Cardiac fibroblast (primary cell): Measurements from ENCODE around the gene ENOSF1.

Experiments
- DNase-seq, 2 donors: peaks; one replicate each; pipeline versions ENCODE4 v3.0.0 to v3.0.0-alpha.2; 2010; ENCODE audit warnings: low read depth in 2 of 2
- H3K4me3 ChIP-seq, 2 donors: replicated peaks in 1 of 2; 1 replicate in 1 of 2; 2 replicates in 1 of 2; pipeline ENCODE4 v1.5.1; 2011; ENCODE audit warnings: low read depth in 2 of 2, low read length in 2 of 2, mild to moderate bottlenecking in 2 of 2, moderate library complexity in 1 of 2
- TF ChIP-seq, protein P1 (sequence below): IDR thresholded peaks from one replicate; pipeline ENCODE4 v1.5.1; 2011; ENCODE audit warnings: low read depth, mild to moderate bottlenecking, low read length, inconsistent platforms

The ENOSF1 gene

GRCh38 chr18:681985-682384 lies 30.4 kb downstream of the ENOSF1 start:
- DNase-seq = no peak
- no peak overlapping the region for H3K4me3 ChIP-seq
- TF ChIP-seq, protein P1, sequence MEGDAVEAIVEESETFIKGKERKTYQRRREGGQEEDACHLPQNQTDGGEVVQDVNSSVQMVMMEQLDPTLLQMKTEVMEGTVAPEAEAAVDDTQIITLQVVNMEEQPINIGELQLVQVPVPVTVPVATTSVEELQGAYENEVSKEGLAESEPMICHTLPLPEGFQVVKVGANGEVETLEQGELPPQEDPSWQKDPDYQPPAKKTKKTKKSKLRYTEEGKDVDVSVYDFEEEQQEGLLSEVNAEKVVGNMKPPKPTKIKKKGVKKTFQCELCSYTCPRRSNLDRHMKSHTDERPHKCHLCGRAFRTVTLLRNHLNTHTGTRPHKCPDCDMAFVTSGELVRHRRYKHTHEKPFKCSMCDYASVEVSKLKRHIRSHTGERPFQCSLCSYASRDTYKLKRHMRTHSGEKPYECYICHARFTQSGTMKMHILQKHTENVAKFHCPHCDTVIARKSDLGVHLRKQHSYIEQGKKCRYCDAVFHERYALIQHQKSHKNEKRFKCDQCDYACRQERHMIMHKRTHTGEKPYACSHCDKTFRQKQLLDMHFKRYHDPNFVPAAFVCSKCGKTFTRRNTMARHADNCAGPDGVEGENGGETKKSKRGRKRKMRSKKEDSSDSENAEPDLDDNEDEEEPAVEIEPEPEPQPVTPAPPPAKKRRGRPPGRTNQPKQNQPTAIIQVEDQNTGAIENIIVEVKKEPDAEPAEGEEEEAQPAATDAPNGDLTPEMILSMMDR = no peak

DNA sequence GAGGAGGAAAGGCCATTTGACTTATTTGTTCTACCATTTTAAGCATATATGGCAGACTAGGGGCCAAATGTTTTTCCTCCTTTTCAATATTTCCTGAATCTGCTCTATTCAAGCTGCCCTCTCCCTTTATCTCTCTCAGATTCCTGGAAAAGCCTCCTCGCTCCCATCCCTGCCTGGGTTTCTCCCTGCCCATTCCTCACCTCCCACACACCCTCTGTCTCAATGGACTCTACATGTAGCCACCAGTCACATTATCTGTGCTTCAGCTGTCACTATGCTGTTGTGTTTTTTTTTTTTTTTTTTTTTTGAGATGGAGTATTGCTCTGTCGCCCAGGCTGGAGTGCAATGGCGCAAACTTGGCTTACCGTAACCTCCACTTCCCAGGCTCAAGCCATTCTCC lies 32.0 kb downstream of the ENOSF1 start:
- no peak overlapping the region for H3K4me3 ChIP-seq
- TF ChIP-seq, protein P1 = no peak
- DNase-seq = no peak

DNA sequence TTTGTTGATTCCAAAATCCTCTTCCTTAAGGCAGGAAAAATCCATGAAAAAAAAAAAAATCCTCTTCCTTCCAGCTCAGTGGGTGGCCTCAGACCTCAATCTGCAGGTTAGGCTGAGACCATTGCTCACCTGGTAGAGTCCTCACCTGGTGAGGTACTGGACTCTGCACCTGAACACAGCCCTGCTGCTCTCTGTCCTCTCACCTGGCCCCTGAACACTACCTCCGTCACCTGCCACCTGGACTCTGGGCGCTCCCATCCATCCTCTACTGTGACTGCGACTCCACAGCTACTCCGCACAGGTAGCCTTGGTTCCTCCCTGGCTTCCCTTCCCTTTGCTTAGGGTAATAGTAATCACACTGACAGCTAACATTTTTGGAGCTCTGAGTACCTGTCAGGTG lies 32.9 kb downstream of the ENOSF1 start:
- TF ChIP-seq, protein P1 = no peak
- H3K4me3 ChIP-seq = no peak overlapping the region
- DNase-seq = no peak

DNA sequence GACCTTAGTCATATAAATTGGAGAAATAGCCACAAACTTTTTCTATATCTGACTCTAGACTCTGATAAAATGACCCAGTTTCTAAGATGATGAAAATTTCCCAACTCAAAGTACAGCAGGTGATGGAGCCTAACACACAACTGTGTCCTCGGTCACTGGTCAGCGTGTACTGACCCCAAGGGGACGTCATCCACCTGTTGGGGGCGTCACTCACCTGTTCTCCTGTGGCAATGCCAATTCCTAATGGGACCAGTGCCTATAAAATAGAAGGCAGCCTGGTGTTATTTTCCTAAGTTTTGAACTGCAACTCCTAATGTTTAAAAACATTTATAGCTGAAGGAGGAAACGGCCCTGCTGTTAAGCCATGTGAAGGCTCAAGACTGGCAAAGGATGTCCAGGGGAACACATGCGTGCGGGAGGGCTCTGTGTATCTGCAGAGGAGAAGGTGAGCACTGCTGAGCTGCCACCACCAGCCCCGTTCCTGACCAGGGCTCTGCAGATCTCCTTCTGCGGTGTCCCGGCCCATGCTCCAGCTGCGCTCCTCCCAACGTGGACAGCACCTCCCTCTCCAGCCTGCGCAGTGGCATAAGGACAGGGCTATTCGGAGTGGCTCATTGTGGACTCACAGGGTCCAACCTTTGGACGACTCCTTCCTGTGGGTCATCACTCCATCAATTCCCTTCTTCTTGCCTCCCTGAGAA lies 33.8 kb downstream of the ENOSF1 start:
- no peak overlapping the region for H3K4me3 ChIP-seq
- no peak for DNase-seq
- TF ChIP-seq, protein P1 = no peak

DNA sequence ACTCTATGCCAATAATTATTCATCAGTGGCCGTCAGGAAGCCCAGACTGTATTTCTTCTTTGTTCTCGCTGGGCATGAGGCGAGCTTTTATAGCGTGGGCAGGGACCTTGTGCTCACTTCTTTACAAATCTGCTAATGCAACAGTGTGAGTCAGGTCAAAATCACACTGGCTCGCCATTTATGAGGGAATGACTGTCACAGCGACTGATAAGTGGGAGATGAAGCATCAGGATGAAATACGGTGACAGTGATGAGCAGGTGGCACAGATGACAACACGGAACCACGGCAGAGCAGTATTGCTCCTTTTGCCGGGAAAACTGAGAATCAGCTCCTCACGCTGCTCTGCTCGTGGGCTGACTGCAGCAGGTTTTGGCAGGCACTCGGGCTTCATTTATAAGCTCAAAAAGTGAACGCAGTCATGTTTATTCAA lies 34.5 kb downstream of the ENOSF1 start:
- DNase-seq = no peak
- TF ChIP-seq, protein P1 = no peak
- no peak overlapping the region for H3K4me3 ChIP-seq

- no peak for DNase-seq
- TF ChIP-seq, protein P1 = no peak
- no peak overlapping the region for H3K4me3 ChIP-seq
Observed at GRCh38 chr18:677145-677544, 35.3 kb downstream of the ENOSF1 start.

DNA sequence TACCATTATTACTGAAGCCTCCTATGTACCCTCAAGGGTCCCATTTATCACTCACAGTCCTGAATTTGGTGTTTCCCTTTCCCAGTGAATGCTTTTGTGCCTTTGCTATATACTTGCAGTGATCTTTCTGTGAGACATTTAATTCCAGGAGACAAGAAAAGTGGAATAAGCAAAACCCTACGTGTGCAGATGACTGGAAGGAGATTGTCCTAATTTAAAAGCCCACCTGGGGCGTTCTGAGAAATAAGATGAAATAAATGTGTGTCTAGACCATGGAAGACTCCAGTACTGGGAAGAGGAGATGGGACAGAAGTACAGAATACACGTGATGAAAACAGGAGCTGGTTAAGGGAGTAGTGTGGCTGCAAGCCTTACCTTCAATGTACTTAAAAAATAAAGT lies 35.7 kb downstream of the ENOSF1 start:
- TF ChIP-seq, protein P1 = no peak

More for the DNA sequence above, 35.7 kb downstream of the ENOSF1 start:
- no peak for DNase-seq
- no peak overlapping the region for H3K4me3 ChIP-seq
